ENCODE results near the gene SUOX.
A peak's percentile ranks its signal among the peaks of the same experiment; 100 is the strongest.

Gene SUOX

GRCh38 chr12:55972456-55972855, 24.6 kb upstream of the SUOX start:
- H3K9ac ChIP-seq (ENCODE audit: low read length): peak overlapping the region; percentile 71; the same call in 1 of the 2 replicates
- peak overlapping the region; percentile 51; the same call in 1 of the 2 replicates for H3K27ac ChIP-seq (ENCODE audit: low read length)
- no peaks in the 10 kb centered on the region for H3K27me3 ChIP-seq (ENCODE audit: low read depth, low read length)
- no peaks in the 10 kb centered on the region for H4K20me1 ChIP-seq (ENCODE audit: insufficient read depth, low read length)
- peak overlapping the region; percentile 81 for H3K4me3 ChIP-seq (ENCODE audit: low read length)
- TF ChIP-seq EZH2phosphoT487 (IDR thresholded peaks at IDR 0.05; ENCODE audit: low read depth) (no peak), CTCF (IDR thresholded peaks at IDR 0.05; ENCODE audit: low read depth, low read length) (no peak)
- no peaks in the 10 kb centered on the region for H3K9me3 ChIP-seq (ENCODE audit: insufficient read depth, low read length)
- no peak overlapping the region for H2AFZ ChIP-seq (ENCODE audit: low read depth, low read length)
- H3K4me1 ChIP-seq (ENCODE audit: low read length): peaks cover 32% of the 10 kb centered on the region
- H3K79me2 ChIP-seq (ENCODE audit: low read length): peaks cover 27% of the 10 kb centered on the region
- H3K4me2 ChIP-seq (ENCODE audit: low read length): peak overlapping the region; percentile 73
- H3K36me3 ChIP-seq (replicated peaks; ENCODE audit: low read depth, low read length): peaks cover 27% of the 10 kb centered on the region

- peak overlapping the region; percentile 81 for H3K4me3 ChIP-seq (ENCODE audit: low read length)
- TF ChIP-seq CTCF (IDR thresholded peaks at IDR 0.05; ENCODE audit: low read depth, low read length): no peak
- H3K4me2 ChIP-seq (ENCODE audit: low read length): peak overlapping the region; percentile 73
- H2AFZ ChIP-seq (ENCODE audit: low read depth, low read length): no peak overlapping the region
- no peaks in the 10 kb centered on the region for H4K20me1 ChIP-seq (ENCODE audit: insufficient read depth, low read length)
- no peaks in the 10 kb centered on the region for H3K9me3 ChIP-seq (ENCODE audit: insufficient read depth, low read length)
- peaks cover 27% of the 10 kb centered on the region for H3K36me3 ChIP-seq (replicated peaks; ENCODE audit: low read depth, low read length)
- H3K27me3 ChIP-seq (ENCODE audit: low read depth, low read length): no peaks in the 10 kb centered on the region
- peak overlapping the region; percentile 51 for H3K27ac ChIP-seq (ENCODE audit: low read length)
- peaks cover 21% of the 10 kb centered on the region for H3K79me2 ChIP-seq (ENCODE audit: low read length)
- H3K9ac ChIP-seq (ENCODE audit: low read length): peak overlapping the region; percentile 71
- H3K4me1 ChIP-seq (ENCODE audit: low read length): peaks cover 26% of the 10 kb centered on the region
Observed at GRCh38 chr12:55972911-55973598, 24.0 kb upstream of the SUOX start.

- Histone ChIP-seq H3K79me2 (ENCODE audit: low read length) (peaks cover 20% of the 10 kb centered on the region), H3K9ac (ENCODE audit: low read length) (peak within 1 kb of the TSS; percentile 86), H3K27ac (ENCODE audit: low read length) (peak within 1 kb of the TSS; percentile 61), H3K36me3 (replicated peaks; ENCODE audit: low read depth, low read length) (peaks cover 20% of the 10 kb centered on the region), H3K27me3 (ENCODE audit: low read depth, low read length) (no peaks in the 10 kb centered on the region), H3K9me3 (ENCODE audit: insufficient read depth, low read length) (no peaks in the 10 kb centered on the region), H2AFZ (ENCODE audit: low read depth, low read length) (no peak within 1 kb of the TSS), H4K20me1 (ENCODE audit: insufficient read depth, low read length) (no peaks in the 10 kb centered on the region), H3K4me3 (ENCODE audit: low read length) (peak within 1 kb of the TSS; percentile 87), H3K4me2 (ENCODE audit: low read length) (peak within 1 kb of the TSS; percentile 75), H3K4me1 (ENCODE audit: low read length) (peaks cover 21% of the 10 kb centered on the region)
- TF ChIP-seq CTCF (IDR thresholded peaks at IDR 0.05; ENCODE audit: low read depth, low read length): no peak
- TF ChIP-seq EZH2phosphoT487 (IDR thresholded peaks at IDR 0.05; ENCODE audit: low read depth): no peak
Observed at GRCh38 chr12:55973599-55974307, 23.3 kb upstream of the SUOX start, which contains the start of gene RAB5B. TSS of gene RAB5B (plus strand) at chr12:55974078. CDS start at chr12:55986961, 12,883 bp downstream.

GRCh38 chr12:55974308-55974730, 22.8 kb upstream of the SUOX start:
- peak overlapping the region; percentile 61 for H3K27ac ChIP-seq (ENCODE audit: low read length)
- peak overlapping the region; percentile 87 for H3K4me3 ChIP-seq (ENCODE audit: low read length)
- peaks cover 16% of the 10 kb centered on the region for H3K4me1 ChIP-seq (ENCODE audit: low read length)
- no peak for TF ChIP-seq EZH2phosphoT487 (IDR thresholded peaks at IDR 0.05; ENCODE audit: low read depth)
- TF ChIP-seq CTCF (IDR thresholded peaks at IDR 0.05; ENCODE audit: low read depth, low read length): no peak
- no peaks in the 10 kb centered on the region for H3K9me3 ChIP-seq (ENCODE audit: insufficient read depth, low read length)
- H2AFZ ChIP-seq (ENCODE audit: low read depth, low read length): no peak overlapping the region
- peaks cover 17% of the 10 kb centered on the region for H3K36me3 ChIP-seq (replicated peaks; ENCODE audit: low read depth, low read length)
- H4K20me1 ChIP-seq (ENCODE audit: insufficient read depth, low read length): no peaks in the 10 kb centered on the region
- peaks cover 20% of the 10 kb centered on the region for H3K79me2 ChIP-seq (ENCODE audit: low read length)
- H3K4me2 ChIP-seq (ENCODE audit: low read length): peak overlapping the region; percentile 75
- no peaks in the 10 kb centered on the region for H3K27me3 ChIP-seq (ENCODE audit: low read depth, low read length)
- peak overlapping the region; percentile 86 for H3K9ac ChIP-seq (ENCODE audit: low read length)
